Central memory CD8-positive, alpha-beta T cell (primary cell): ENCODE data around the gene REG4.
"Not testable (repeated sequence)": the region's sequence is repeated elsewhere in the genome, so short reads cannot be mapped to it uniquely, and the experiment has no call there.

Experiments used
- ATAC-seq: fragments of 150-1000 bp; cut with Tn5 transposase; replicated peaks from 2 replicates; pipeline ENCODE4 v1.10.0; 2022; ENCODE audit warnings: mild to moderate bottlenecking, moderate FRiP score, moderate number of reproducible peaks; ENCODE audit not compliant: poor library complexity, severe bottlenecking; ENCODE audit errors: extremely low read depth
- DNase-seq, 2 donors: peaks; one replicate each; pipeline ENCODE4 v3.0.0; 2021; ENCODE audit warnings: low spot score in 2 of 2
- H3K27ac Mint-ChIP-seq: one replicate; pipeline ENCODE4 v1.8.0; 2022; ENCODE audit warnings: low read depth, mild to moderate bottlenecking, moderate library complexity, mixed read lengths
- H3K27me3 Mint-ChIP-seq: one replicate; pipeline ENCODE4 v1.8.0; 2022; ENCODE audit warnings: mixed read lengths
- H3K36me3 Mint-ChIP-seq: one replicate; pipeline ENCODE4 v1.8.0; 2022; ENCODE audit warnings: mild to moderate bottlenecking, moderate library complexity, mixed read lengths; ENCODE audit not compliant: insufficient read depth
- H3K4me1 Mint-ChIP-seq: one replicate; pipeline ENCODE4 v1.8.0; 2022; ENCODE audit warnings: mixed read lengths
- H3K4me3 Mint-ChIP-seq: one replicate; pipeline ENCODE4 v1.8.0; 2022; ENCODE audit warnings: mild to moderate bottlenecking, moderate library complexity, mixed read lengths
- H3K9me3 Mint-ChIP-seq: one replicate; pipeline ENCODE4 v1.8.0; 2022; ENCODE audit warnings: mixed read lengths

Gene REG4

DNA sequence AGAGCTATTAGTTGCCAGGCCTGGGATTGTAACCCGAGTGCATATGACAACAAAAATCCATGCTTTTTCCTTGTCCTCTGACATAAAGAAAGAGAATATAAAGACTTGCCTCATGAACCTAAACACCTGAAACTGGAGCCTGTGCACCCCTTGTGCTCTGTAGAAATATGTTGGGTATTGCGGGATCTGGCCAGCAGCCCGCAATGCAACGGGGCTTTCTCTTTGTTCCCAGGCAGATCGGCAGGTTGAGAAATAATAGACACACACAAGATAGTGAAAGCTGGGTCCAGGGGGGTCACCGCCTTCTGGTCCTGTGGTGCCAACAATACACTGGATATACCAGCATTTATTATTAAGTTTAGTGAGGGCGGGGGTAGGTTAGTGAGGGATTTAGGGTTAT is 25.2 kb downstream of the REG4 start:
- not testable (repeated sequence) for H3K4me3 Mint-ChIP-seq, H3K4me1 Mint-ChIP-seq, H3K9me3 Mint-ChIP-seq, ATAC-seq, DNase-seq, H3K27ac Mint-ChIP-seq, H3K36me3 Mint-ChIP-seq
- peaks cover 41% of the 10 kb centered on the region for H3K27me3 Mint-ChIP-seq

DNA sequence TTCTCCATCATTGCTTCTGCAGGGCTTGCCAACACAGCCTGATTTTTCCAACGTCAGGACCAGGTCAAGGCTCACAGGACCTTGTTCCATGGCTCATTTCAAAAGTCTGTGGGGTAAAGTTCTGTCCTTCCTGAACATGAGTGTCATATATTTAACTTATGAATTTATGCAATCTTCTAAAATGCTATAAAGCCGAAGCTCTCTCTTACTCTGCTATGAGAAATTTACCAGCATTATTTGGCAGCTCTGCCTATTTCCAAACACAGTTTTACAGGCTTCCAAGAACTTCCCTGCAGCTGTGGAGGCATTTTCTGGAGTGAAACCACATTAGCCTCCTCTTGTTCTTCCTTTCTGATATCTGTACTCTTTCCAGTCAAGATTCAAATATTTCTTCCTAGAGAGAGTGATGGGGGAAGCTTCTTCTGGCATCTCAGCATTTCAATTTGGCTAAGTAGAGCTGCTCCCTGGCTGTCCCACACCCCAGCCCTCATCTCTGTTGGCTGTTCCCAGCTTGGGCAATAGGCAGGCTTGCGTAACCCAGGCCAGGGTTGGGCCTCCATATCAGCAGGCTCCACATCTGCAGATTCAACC is 27.0 kb downstream of the REG4 start:
- Mint-ChIP-seq H3K4me3 (no peak overlapping the region), H3K36me3 (peaks cover 2% of the 10 kb centered on the region), H3K9me3 (no peaks in the 10 kb centered on the region), H3K27me3 (peaks cover 40% of the 10 kb centered on the region), H3K27ac (no peak overlapping the region), H3K4me1 (no peaks in the 10 kb centered on the region)
- DNase-seq (no peak), ATAC-seq (no peak)

DNA sequence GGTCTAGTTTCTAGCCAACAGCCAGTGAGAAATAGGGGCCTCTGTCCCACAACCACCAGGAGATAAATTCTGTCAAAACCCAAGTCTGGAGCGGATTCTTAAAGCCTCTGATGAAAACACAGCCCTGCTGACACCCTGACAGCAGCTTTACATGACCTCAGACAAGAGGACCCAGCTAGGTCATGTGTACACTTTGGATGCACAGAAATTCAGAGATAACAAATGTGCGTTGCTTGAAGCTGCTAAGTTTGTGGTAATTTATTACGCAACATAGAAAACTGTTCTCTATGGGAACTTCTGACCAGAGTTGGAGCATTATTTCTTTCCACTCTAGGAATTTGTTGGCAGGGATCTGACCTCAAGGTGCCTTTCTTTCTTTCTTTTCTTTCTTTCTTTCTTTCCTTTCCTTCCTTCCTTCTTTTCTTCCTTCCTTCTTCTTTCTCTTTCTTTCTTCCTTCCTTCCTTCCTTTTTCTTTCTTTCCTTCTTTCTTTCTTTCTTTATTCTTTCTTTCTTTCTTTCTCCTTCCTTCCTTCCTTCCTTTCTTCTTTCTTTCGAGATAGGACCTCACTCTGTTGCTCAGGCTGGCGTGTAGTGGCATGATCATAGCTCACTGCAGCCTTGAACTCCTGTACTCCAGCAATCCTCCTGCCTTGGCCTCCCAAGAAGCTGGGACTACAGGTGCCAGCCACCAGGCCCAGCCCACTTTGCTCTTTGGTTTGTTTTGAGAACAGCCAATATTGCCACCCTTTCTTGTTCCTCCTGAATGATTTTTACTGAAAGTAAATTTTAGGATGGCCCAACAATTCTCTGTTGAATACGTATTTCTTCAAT is 27.7 kb downstream of the REG4 start:
- H3K9me3 Mint-ChIP-seq: no peaks in the 10 kb centered on the region
- DNase-seq (no peak), ATAC-seq (no peak)
- H3K4me1 Mint-ChIP-seq: no peaks in the 10 kb centered on the region
- peaks cover 2% of the 10 kb centered on the region for H3K36me3 Mint-ChIP-seq
- no peak overlapping the region for H3K27ac Mint-ChIP-seq
- H3K27me3 Mint-ChIP-seq: peaks cover 41% of the 10 kb centered on the region
- no peak overlapping the region for H3K4me3 Mint-ChIP-seq

DNA sequence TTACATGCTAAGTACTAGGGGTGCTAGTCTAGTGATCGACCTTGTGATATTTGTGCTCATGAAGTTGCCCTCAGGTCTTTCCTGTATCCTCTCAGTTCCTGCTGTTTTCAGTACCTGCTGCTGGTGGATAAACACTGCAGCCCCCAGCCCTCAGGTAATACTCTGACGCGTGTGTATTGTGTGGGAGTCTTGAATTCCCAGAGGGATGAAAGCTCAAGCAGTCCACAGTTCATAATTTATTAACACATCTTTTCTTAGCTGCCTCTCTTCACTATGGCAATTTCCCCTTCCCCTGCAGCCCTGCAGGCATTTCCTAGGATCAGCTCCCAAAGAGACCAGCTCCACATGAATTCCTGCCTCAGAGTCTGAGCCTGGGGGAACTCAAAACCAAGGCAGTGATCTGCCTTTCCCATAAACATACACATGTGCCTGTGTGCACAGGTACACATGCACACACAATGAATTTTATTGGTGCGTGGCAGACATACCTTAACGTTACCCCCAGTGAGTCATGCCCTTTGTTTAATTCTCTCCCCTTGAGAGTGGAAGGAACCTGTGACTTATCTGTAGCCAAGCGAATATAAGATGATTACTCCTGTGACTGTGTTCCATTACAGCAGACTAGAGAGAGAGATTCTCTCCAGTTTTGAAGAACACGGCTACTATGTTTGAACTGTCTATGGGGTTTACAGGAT is 28.5 kb downstream of the REG4 start:
- peaks cover 48% of the 10 kb centered on the region for H3K27me3 Mint-ChIP-seq
- H3K4me1 Mint-ChIP-seq: no peaks in the 10 kb centered on the region
- H3K27ac Mint-ChIP-seq: no peak overlapping the region
- no peak overlapping the region for H3K4me3 Mint-ChIP-seq
- peaks cover 2% of the 10 kb centered on the region for H3K36me3 Mint-ChIP-seq
- H3K9me3 Mint-ChIP-seq: no peaks in the 10 kb centered on the region
- no peak for DNase-seq
- ATAC-seq: no peak

DNA sequence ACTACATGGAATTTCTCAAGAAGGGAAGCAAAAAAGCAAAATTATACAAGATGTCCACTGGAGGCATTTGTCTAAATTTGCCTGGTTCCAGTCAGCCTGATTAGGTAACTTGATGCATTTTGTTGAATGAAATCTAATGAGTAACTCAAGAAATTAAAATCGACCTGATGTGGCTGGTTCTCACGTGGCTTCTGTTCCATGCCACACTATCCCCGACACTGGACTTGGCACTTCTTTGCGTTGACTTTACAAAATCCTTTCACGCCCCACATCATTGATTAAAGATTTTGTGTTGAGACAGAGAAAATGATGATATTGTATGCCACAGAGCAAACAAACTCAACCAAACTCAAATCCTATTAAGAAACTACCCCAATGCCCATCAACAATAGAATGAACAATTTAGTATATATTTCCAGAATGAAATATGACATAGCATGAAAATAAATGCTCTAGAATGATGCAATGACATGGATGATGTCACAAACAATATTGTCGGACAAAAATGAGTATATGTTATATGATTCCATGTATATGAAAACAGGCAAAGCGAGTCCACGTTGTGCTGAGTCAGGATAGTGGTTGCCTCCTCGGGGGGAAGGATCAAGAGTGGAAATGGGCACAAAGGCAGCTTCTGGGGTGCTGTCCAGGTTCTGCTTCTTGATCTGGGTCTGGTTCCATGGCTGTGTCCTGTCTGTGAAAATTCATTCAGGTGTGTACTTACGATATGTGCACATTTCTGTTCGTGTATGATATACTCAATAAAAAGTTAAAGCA is 29.6 kb downstream of the REG4 start:
- Mint-ChIP-seq H3K27ac (no peak overlapping the region), H3K36me3 (peaks cover 2% of the 10 kb centered on the region), H3K4me3 (no peak overlapping the region), H3K9me3 (no peaks in the 10 kb centered on the region), H3K27me3 (peaks cover 54% of the 10 kb centered on the region), H3K4me1 (no peaks in the 10 kb centered on the region)
- DNase-seq (no peak), ATAC-seq (no peak)

DNA sequence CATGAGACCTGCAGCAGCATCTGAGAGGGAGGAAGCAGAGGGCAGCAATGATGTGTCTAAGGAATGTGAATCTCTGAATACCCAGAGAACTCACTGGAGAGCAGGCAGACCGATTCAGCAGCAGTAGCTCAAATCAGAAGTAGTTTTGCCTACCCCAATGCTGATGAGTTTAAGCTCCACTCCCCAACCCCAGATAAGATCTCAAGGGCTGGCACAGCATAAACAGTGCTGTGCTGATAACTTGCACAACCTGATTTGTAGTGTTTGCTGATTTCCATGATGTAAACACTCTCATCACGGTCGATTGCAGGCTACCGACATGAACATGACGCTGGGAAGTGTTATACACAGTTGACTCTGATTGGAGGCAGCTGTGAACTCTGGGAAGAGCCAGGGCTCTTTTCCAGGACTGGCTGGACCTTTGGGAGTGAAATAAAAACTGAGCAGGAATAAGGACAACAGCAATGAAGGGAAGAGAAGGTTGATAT is 31.3 kb downstream of the REG4 start:
- Mint-ChIP-seq H3K4me1 (no peaks in the 10 kb centered on the region), H3K27me3 (peaks cover 56% of the 10 kb centered on the region), H3K27ac (no peak overlapping the region), H3K9me3 (no peaks in the 10 kb centered on the region), H3K36me3 (peaks cover 2% of the 10 kb centered on the region), H3K4me3 (no peak overlapping the region)
- DNase-seq: no peak
- ATAC-seq: no peak

DNA sequence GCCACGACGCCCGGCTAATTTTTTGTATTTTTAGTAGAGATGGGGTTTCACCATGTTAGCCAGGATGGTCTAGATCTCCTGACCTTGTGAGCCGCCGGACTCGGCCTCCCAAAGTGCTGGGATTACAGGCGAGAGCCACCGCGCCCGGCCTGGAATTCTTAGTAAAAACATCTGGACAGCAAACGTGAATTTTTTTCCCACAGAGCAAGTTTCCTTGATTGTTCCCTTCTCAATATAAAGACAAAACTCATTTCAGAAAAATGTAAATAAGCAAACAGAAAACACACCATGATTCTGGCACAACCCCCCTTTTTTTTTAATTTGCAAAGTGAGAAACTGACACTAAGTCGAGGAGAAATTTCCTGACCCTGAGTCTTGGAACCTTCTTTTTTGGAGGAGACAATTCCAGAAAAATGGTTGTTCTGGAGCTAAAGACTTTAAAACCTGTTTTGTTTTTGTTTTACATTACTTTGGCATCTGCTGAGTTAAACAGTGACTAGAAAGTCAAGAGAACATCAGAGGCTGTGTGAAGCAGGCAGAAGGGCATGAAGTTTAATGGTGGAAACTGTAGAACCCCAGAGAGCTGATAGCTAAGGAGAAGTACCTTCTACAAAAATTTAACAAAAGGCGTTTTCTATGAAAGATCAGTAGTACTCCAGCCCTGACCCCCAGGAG is 32.2 kb downstream of the REG4 start:
- Mint-ChIP-seq H3K27me3 (peaks cover 56% of the 10 kb centered on the region), H3K4me3 (no peak overlapping the region), H3K36me3 (peaks cover 2% of the 10 kb centered on the region), H3K27ac (no peak overlapping the region), H3K4me1 (no peaks in the 10 kb centered on the region), H3K9me3 (no peaks in the 10 kb centered on the region)
- DNase-seq (no peak), ATAC-seq (no peak)

DNA sequence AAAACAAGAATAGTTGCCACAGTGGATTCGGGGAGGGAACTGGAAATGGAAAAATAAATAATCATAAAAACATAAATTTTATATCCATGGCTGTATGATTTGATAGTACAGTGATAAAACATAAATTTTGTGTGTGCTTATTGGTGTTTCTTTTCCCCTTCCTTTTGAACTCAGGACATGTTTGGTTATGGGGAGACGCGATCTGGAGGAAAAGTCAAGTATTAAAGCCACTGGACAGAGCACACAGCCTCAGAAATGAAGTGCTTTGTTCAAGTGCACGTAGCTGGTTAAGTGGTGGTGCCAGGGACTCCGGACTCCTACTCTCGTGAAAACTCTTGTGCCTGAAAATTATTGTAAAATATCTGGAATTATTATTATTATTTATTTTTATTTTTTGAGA is 32.9 kb downstream of the REG4 start:
- peaks cover 2% of the 10 kb centered on the region for H3K36me3 Mint-ChIP-seq
- no peaks in the 10 kb centered on the region for H3K4me1 Mint-ChIP-seq
- peaks cover 61% of the 10 kb centered on the region for H3K27me3 Mint-ChIP-seq
- H3K4me3 Mint-ChIP-seq: no peak overlapping the region
- no peak overlapping the region for H3K27ac Mint-ChIP-seq
- ATAC-seq (no peak), DNase-seq (no peak)
- H3K9me3 Mint-ChIP-seq: no peaks in the 10 kb centered on the region

DNA sequence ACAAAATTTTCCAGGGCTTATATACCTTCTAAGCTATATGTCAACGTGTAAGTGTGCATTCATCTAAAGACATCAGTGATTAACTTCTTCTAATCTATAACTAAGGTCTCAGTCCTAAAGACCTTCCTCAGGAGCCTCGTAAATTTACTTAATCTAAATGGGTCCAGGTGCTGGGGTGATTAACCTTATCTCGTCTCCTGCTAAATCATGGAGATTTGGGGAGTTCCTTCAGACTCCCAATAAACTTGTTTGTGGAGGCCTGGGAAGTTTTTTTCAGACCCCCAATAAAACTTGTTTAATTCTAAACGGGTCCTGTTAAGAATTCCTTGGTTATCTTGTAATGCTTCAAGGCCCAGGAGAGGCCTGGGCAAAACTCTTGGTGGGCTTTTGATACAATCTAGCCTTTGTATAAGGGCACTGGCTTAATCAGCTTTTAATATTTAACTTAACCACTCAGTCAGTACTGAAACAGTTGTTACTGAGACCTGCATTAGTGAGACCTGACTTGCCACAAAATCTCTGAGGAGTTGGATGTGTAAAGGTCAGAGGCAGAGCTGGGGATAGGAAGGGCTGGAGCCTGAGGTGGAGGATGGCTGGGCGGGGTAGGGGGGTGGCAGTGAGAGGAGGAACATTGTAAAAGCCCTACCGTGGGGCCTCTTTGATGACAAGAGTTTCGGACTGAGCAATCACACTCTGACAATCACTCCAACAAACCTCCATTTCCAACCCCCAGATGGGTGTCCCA is 36.3 kb downstream of the REG4 start:
- DNase-seq (no peak), ATAC-seq (no peak)
- Mint-ChIP-seq H3K9me3 (no peaks in the 10 kb centered on the region), H3K4me1 (no peaks in the 10 kb centered on the region), H3K27me3 (peaks cover 46% of the 10 kb centered on the region), H3K4me3 (no peak overlapping the region), H3K27ac (no peak overlapping the region), H3K36me3 (peaks cover 2% of the 10 kb centered on the region)

DNA sequence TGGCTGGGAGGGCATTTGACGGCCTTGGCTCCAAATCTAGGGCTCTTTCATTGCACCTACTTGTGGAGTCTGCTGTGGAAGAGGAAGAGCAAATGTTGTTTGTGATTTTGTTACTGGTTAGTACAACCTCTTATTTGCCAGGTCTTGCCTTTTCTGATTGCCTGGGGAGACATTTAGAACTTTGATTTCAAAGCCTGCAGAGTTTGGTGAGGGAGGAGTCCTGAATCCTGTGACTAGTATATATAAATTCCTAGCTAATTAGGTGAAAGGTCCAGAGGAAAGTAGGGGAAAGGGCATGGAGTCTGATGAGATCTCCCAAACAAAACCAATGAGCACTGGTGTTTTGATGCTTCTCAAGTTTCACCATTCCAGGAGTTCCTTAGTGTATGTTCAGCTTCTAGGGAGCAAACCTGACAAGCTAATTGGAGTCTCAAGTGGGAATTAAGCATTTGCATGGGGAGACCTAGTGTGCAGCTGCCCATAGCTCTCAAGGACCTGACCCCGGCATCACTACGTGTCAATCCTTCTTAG is 37.5 kb downstream of the REG4 start:
- H3K4me3 Mint-ChIP-seq: no peak overlapping the region
- ATAC-seq (no peak), DNase-seq (no peak)
- H3K27me3 Mint-ChIP-seq: peaks cover 38% of the 10 kb centered on the region
- H3K9me3 Mint-ChIP-seq: no peaks in the 10 kb centered on the region
- H3K36me3 Mint-ChIP-seq: no peaks in the 10 kb centered on the region
- H3K4me1 Mint-ChIP-seq: no peaks in the 10 kb centered on the region
- no peak overlapping the region for H3K27ac Mint-ChIP-seq

DNA sequence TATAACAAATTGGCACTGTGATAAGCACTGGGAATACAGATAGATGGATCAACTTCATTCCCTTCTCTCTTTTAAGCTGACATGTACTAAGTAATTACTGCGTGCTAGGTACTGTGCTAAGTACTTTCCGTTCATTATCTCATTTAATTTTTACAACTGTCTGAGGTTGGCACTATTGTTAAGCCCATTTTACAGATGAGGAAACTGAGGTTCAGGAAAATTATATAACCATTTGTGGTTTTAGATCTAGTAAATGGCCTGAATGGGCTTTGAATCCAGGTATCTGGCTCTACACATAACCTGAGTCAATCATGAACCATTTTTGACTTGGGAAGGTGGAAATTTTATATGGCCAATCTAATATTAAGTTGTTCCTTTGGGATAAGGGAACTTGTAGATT is 39.0 kb downstream of the REG4 start:
- DNase-seq (no peak), ATAC-seq (no peak)
- peaks cover 32% of the 10 kb centered on the region for H3K27me3 Mint-ChIP-seq
- H3K4me3 Mint-ChIP-seq: no peak overlapping the region
- no peaks in the 10 kb centered on the region for H3K9me3 Mint-ChIP-seq
- no peak overlapping the region for H3K27ac Mint-ChIP-seq
- H3K4me1 Mint-ChIP-seq: no peaks in the 10 kb centered on the region
- H3K36me3 Mint-ChIP-seq: no peaks in the 10 kb centered on the region
